ENCODE measurements around the gene FANCE. TPM values are rescaled to one million over a fixed set of nuclear protein-coding genes. Genes with fewer than 3 reads are reported as not detected.

FANCE gene
- total RNA-seq, 1 experiment from 2014 or later: 10.4 TPM

DNA sequence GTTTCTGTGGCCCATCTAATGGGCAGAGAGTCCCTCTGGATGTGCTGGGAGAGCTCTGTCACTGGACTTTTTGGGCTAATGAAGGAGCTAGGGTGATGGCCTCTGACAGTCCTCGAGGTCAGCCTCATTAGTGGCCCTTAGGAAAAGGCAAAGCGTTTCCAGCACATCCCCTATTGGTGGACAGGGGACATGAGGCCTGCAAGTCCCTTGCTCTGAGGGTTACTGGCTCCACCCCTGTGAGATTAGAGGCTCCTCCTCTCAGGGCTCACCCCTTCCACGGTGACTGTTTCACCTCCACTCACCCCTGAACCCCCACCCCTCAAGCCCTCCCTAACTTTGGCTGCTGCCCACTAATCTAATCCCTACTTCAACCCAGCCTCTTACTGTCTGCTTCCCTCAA, 12.8 kb upstream of the FANCE start:
- no TSS peak for BruUV-seq (replicated peaks)
- Mint-ChIP-seq H3K27me3 (ENCODE audit: unreplicated experiment) (no peaks in the 10 kb centered on the region), H3K36me3 (ENCODE audit: insufficient read depth, unreplicated experiment) (no peaks in the 10 kb centered on the region), H3K4me3 (ENCODE audit: low read depth, unreplicated experiment) (no peak overlapping the region), H3K27ac (ENCODE audit: unreplicated experiment) (no peak overlapping the region), H3K4me1 (ENCODE audit: low read depth, unreplicated experiment) (no peaks in the 10 kb centered on the region), H3K9me3 (ENCODE audit: low read depth, unreplicated experiment) (no peaks in the 10 kb centered on the region)
- TF ChIP-seq CTCF (IDR thresholded peaks at IDR 0.05; ENCODE audit: unreplicated experiment): no peak
- CTCF ChIA-PET: interaction anchor here (0.6 kb wide), 1 partner anchor 938 kb away, joined by 3 read pairs; no protein-coding TSS in a partner anchor
- no peak for DNase-seq
- intact Hi-C loops (cut with micrococcal nuclease; ENCODE audit: unreplicated experiment): no loop called here

DNA sequence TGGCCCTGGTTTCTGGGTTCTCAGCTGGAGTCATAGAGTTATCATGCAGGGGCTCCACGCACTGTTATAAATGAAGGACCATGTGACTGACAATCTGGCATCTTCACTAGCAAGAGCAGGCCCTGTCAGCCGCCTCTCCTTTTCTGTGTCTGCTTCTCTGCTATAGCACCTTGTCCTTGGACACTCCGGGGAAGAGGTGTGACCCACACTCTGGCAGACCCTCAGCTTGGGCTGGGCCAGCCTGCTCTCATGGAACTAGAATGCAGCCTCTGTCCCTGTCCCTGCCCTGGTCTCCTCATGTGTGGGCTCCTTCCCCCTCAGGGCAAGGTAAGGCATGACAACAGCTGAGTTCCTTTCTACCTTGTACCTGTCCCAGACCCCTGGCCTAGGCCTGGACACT, 10.9 kb upstream of the FANCE start:
- no peaks in the 10 kb centered on the region for H3K27me3 Mint-ChIP-seq (ENCODE audit: unreplicated experiment)
- DNase-seq: no peak
- H3K27ac Mint-ChIP-seq (ENCODE audit: unreplicated experiment): no peak overlapping the region
- H3K4me1 Mint-ChIP-seq (ENCODE audit: low read depth, unreplicated experiment): no peaks in the 10 kb centered on the region
- no TSS peak for BruUV-seq (replicated peaks)
- no peaks in the 10 kb centered on the region for H3K9me3 Mint-ChIP-seq (ENCODE audit: low read depth, unreplicated experiment)
- intact Hi-C loops (cut with micrococcal nuclease; ENCODE audit: unreplicated experiment): no loop called here
- TF ChIP-seq CTCF (IDR thresholded peaks at IDR 0.05; ENCODE audit: unreplicated experiment): no peak
- no peaks in the 10 kb centered on the region for H3K36me3 Mint-ChIP-seq (ENCODE audit: insufficient read depth, unreplicated experiment)
- no peak overlapping the region for H3K4me3 Mint-ChIP-seq (ENCODE audit: low read depth, unreplicated experiment)
- CTCF ChIA-PET: interaction anchor here (0.7 kb wide), 1 partner anchor 117 kb away, joined by 3 read pairs; no protein-coding TSS in a partner anchor

- TF ChIP-seq CTCF (IDR thresholded peaks at IDR 0.05; ENCODE audit: unreplicated experiment): no peak
- Mint-ChIP-seq H3K27ac (ENCODE audit: unreplicated experiment) (no peak overlapping the region), H3K36me3 (ENCODE audit: insufficient read depth, unreplicated experiment) (no peaks in the 10 kb centered on the region), H3K4me3 (ENCODE audit: low read depth, unreplicated experiment) (no peak overlapping the region), H3K9me3 (ENCODE audit: low read depth, unreplicated experiment) (no peaks in the 10 kb centered on the region), H3K27me3 (ENCODE audit: unreplicated experiment) (no peaks in the 10 kb centered on the region), H3K4me1 (ENCODE audit: low read depth, unreplicated experiment) (no peaks in the 10 kb centered on the region)
- no TSS peak for BruUV-seq (replicated peaks)
- intact Hi-C loops (cut with micrococcal nuclease; ENCODE audit: unreplicated experiment): no loop called here
- no peak for DNase-seq
- CTCF ChIA-PET: no interaction called here
Observed at GRCh38 chr6:35441642-35442041, 10.5 kb upstream of the FANCE start.

- Mint-ChIP-seq H3K4me1 (ENCODE audit: low read depth, unreplicated experiment) (no peaks in the 10 kb centered on the region), H3K4me3 (ENCODE audit: low read depth, unreplicated experiment) (no peak overlapping the region), H3K36me3 (ENCODE audit: insufficient read depth, unreplicated experiment) (no peaks in the 10 kb centered on the region), H3K27ac (ENCODE audit: unreplicated experiment) (no peak overlapping the region), H3K9me3 (ENCODE audit: low read depth, unreplicated experiment) (no peaks in the 10 kb centered on the region), H3K27me3 (ENCODE audit: unreplicated experiment) (no peaks in the 10 kb centered on the region)
- BruUV-seq (replicated peaks): no TSS peak
- TF ChIP-seq CTCF (IDR thresholded peaks at IDR 0.05; ENCODE audit: unreplicated experiment): no peak
- DNase-seq: no peak
- intact Hi-C loops (cut with micrococcal nuclease; ENCODE audit: unreplicated experiment): no loop called here
- CTCF ChIA-PET: interaction anchor here (0.7 kb wide), 1 partner anchor 1627 kb away, joined by 5 read pairs; no protein-coding TSS in a partner anchor
Observed at GRCh38 chr6:35442693-35443092, 9.4 kb upstream of the FANCE start.

Measured in Calu3 (cell line).